GM10266 (cell line): ENCODE measurements around the gene ABCC8.

Experiments used
- DNase-seq: peaks from one replicate; pipeline ENCODE4 v3.0.0; 2012; ENCODE audit errors: extremely low spot score
- TF ChIP-seq, protein P1 (sequence below): IDR thresholded peaks from 2 replicates; pipeline ENCODE4 v1.5.1; 2012; ENCODE audit warnings: mild to moderate bottlenecking, low read depth; ENCODE audit not compliant: control insufficient read depth, insufficient read depth; ENCODE audit errors: missing control alignments

The ABCC8 gene

DNA sequence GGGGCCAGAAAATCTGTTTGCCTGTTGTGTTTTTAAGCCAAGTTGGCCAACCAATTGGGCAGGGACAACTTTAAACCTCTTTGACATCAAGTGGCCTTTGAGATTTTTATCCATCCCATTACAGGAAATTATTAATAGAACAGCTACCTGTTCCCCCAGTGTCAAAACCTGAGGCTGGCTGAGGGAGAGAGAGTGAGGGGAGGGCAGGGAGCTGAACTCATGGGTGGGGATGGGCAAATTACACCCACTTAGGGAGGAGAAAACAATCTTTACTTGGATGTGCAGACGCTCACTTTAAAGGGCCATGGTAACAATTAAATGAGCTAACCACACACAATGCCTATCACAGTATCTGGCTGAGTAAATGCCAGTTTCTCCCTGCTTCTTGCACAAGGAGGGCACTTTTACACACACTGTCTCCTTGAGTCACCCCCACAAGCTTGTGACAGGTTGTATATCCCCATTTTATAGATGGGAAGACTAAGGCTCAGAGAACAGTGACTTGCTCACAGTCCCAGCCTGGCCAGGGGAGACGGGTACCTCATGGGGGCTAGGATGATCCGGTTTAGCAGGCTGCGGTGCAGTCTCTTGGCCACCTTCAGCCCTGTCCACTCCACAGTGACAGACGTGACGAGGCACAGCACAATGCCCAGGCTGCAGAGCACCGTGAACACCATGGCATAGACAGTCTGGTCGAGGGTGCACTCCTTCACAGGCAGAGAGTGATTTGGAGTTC lies 70.4 kb downstream of the ABCC8 start:
- DNase-seq = no peak
- TF ChIP-seq, protein P1, sequence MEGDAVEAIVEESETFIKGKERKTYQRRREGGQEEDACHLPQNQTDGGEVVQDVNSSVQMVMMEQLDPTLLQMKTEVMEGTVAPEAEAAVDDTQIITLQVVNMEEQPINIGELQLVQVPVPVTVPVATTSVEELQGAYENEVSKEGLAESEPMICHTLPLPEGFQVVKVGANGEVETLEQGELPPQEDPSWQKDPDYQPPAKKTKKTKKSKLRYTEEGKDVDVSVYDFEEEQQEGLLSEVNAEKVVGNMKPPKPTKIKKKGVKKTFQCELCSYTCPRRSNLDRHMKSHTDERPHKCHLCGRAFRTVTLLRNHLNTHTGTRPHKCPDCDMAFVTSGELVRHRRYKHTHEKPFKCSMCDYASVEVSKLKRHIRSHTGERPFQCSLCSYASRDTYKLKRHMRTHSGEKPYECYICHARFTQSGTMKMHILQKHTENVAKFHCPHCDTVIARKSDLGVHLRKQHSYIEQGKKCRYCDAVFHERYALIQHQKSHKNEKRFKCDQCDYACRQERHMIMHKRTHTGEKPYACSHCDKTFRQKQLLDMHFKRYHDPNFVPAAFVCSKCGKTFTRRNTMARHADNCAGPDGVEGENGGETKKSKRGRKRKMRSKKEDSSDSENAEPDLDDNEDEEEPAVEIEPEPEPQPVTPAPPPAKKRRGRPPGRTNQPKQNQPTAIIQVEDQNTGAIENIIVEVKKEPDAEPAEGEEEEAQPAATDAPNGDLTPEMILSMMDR = no peak

- DNase-seq = no peak
- TF ChIP-seq, protein P1 = no peak
These were observed 71.2 kb downstream of the ABCC8 start for GRCh38 chr11:17405232-17406005.

- DNase-seq = no peak
- TF ChIP-seq, protein P1 = no peak
These were observed 72.5 kb downstream of the ABCC8 start for GRCh38 chr11:17403980-17404759.

GRCh38 chr11:17402486-17402885 lies 74.2 kb downstream of the ABCC8 start:
- TF ChIP-seq, protein P1 = no peak
- no peak for DNase-seq

DNA sequence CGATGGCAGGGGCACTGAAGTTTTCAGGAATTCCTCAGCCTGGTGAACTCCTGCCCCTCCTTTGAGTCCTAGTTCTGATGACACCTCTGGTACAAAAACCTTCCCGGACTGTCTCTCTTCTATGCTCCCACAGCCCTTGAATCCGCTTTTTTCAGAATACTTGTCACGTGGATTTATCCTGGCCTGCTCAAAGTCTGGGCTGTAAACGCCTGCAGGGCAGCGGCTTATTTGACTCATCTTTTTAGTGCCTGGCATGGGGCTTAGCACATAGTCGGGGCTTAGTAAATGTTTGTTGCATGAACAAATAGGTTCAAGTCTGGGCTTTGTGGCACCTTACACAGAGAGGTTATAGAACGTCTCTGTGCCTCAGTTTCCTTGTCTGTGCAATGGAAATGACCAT lies 74.8 kb downstream of the ABCC8 start:
- no peak for DNase-seq
- TF ChIP-seq, protein P1 = no peak

DNA sequence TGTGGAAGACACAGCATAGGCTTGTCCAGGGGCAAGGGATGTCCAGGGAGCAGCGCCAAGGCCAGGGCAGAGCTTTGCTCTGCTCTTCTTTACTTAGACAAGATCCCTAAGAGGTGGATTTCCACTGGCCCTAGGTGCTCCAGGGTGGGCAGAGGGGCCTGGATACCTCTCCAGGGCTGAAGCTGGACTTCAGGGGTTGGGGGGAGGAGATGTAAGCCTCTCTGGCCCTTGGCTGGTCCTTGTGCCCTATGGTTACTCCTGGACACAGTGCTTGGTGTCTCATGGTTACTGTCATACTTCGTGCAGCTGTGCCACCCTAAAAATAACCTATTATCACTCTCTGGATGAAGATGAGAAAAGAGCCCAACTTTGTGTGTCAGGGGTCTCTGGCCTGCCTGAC lies 75.3 kb downstream of the ABCC8 start:
- DNase-seq = no peak
- TF ChIP-seq, protein P1 = no peak
